ENCODE results near the gene RGPD8.
"Not testable (repeated sequence)": the region's sequence is repeated elsewhere in the genome, so short reads cannot be mapped to it uniquely, and the experiment has no call there.

RGPD8 gene

DNA sequence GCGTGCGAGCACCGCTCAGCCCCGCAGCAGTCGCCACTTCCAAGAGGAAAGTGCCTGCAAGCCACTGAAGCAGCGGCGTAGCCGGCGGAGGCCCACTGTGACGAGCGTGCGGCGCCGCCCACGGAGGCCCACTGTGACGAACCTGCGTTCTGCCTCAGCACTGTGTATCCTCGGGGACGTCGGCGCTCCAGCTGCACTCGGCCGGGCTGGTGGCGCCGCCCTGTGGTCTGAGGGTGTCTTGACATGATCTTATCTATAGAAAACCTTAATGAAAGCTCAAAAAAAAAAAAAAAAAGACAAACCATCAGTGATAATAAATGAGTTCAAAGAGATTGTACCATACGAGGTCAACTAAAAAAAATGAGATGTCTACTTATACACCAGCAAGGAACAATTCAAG lies at the start of gene RGPD8:
Gene RGPD8, minus strand, starts transcription at position 166 of the 400 bp plus-strand sequence. CDS start 192 bp downstream, outside the sequence.
- peak; percentile 57 to 78 for DNase-seq (ENCODE audit: low read depth in 2 of 2)

GRCh38 chr2:112483042-112483473 lies 49.6 kb upstream of the RGPD8 start:
- no peak for DNase-seq (ENCODE audit: low read depth in 2 of 2)

- DNase-seq (ENCODE audit: low read depth in 2 of 2), result peak in 1 of 2 experiments; percentile 14
Observed at GRCh38 chr2:112482309-112483041, 49.0 kb upstream of the RGPD8 start.

- DNase-seq (ENCODE audit: low read depth in 2 of 2), result peak; percentile 59 to 65
Observed at GRCh38 chr2:112481528-112482233, 48.2 kb upstream of the RGPD8 start, which contains the start of gene TTL. Gene TTL (plus strand): TSS chr2:112482156. CDS start chr2:112482345, 189 bp downstream.

DNA sequence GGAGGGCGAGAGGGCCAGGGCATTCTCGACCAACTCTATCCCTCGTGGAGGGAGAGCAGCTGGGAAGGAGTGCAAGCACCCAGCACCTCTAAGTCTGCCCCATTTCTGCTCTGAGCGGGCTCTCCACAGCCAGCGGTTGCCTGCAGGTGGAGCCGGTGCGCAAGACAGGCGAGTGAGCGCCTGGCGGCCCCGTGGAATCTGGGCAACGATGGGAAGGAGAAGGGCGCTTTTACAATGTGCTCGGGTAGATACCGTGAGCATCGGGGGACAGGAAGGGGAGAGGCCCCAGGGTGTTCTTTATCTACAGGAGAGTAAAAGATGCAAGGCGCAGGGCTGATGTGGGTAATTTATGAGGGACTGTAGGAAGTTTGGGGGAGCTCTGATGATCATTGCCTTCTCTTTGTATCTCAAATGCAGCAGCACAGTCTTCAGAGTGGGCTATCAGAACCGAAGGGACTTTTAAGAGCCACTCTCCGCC lies 47.6 kb upstream of the RGPD8 start:
- DNase-seq (ENCODE audit: low read depth in 2 of 2), result peak; percentile 69 to 80

DNA sequence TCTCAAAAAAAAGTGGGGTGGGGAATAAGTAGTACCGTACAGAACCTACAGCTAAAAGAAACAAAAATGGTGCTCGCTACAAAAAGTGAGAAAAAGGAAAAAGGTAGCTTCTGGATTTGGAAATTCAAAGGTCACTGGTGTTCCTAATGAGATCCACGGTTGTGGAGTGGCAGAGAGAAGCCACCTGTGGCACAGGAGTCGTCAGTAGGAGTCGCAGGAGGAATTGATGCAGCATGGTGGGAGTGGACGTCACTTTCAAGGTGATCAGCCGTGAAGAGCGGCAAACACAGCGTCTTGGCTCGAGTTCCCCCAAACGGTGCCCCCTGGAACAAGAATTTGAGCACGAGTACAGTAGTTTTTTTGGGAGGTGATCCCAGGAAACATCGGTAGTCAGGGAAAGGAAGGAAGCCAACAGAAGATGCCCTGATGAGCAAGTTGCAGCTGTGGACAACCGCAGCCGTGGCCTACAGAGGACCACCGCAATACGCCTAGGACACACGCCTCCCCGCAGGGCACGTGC lies 47.1 kb upstream of the RGPD8 start:
- DNase-seq (ENCODE audit: low read depth in 2 of 2), result peak in 1 of 2 experiments; percentile 16

DNA sequence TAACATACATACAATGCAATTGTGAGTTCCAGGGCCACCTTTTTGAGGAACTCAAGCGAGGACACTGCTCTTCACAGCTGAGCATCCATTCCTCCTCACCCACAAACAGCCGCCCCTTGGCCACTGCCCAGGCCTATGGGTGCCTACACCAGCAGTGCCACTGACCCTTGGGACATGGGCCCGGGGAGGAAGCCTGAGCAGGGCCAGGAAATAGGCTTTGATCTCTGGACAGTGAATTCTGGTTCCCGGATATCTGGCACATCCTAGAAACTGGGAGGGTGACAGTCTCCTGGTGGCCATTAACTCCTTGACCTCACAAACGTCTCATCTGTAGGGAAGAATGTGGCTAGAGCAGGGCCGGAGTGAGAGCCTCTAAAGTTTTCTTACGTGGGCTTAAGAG lies 43.0 kb upstream of the RGPD8 start:
- DNase-seq (ENCODE audit: low read depth in 2 of 2), result no peak

- DNase-seq (ENCODE audit: low read depth in 2 of 2), result no peak
Observed at GRCh38 chr2:112474844-112475486, 41.5 kb upstream of the RGPD8 start.

DNA sequence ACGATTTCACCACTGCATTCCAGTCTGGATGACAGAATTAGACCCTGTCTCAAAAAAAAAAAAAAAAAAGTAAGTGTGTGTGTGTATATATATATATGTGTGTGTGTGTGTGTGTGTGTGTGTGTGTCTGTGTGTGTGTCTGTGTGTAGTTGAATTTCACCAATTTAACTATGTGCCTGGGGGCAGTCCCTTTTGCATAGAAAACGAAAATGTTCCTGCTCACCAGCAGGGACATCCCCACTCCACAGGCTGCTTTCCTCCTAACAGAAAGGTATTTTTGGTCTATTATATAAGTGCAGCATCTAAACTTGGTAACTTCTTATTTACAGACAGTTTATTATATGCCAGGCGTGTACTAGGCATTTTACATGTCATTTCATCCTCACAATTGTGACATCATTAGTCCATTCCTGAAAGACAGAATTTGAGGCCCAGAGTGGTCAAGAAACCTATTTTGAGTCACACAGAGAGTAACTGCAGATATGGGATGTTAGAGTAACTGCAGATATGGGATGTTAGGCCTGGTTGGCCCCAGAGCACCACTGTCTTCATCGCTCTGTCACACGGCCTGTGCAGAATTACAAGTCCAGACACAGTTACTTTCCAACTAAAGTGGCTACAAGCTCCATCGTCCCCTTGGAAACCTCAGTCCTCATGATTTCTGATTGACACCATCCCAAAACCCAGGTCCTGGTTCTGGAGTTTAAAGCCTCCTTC lies 39.3 kb upstream of the RGPD8 start:
- no peak for DNase-seq (ENCODE audit: low read depth in 2 of 2)

- no peak for DNase-seq (ENCODE audit: low read depth in 2 of 2)
Observed at GRCh38 chr2:112465382-112465781, 31.9 kb upstream of the RGPD8 start.

GRCh38 chr2:112463256-112463655 lies 29.8 kb upstream of the RGPD8 start:
- no peak for DNase-seq (ENCODE audit: low read depth in 2 of 2)

- DNase-seq (ENCODE audit: low read depth in 2 of 2), result no peak
Observed at GRCh38 chr2:112462178-112462577, 28.7 kb upstream of the RGPD8 start.

GRCh38 chr2:112459372-112459771 lies 25.9 kb upstream of the RGPD8 start:
- DNase-seq (ENCODE audit: low read depth in 2 of 2), result no peak

- DNase-seq (ENCODE audit: low read depth in 2 of 2), result no peak
Observed at GRCh38 chr2:112454586-112454985, 21.1 kb upstream of the RGPD8 start.

DNA sequence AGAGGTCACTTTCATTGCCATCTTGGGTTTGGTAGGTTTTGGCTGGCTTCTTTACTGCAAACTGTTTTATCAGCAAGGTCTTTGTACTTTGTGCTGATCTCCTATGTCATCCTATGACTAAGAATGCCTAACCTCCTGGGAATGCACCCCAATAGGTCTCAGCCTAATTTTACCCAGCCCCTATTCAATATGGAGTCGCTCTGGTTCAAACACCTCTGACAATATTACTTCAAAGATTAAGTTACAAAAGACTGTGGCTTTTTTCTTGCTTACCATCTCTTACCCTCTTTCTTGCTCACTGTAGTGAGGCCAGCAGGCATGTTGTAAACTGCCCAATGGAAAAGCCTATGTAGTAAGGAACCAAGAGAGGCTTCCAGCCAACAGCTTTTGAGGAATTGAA lies 17.9 kb upstream of the RGPD8 start:
- DNase-seq (ENCODE audit: low read depth in 2 of 2), result no peak

DNA sequence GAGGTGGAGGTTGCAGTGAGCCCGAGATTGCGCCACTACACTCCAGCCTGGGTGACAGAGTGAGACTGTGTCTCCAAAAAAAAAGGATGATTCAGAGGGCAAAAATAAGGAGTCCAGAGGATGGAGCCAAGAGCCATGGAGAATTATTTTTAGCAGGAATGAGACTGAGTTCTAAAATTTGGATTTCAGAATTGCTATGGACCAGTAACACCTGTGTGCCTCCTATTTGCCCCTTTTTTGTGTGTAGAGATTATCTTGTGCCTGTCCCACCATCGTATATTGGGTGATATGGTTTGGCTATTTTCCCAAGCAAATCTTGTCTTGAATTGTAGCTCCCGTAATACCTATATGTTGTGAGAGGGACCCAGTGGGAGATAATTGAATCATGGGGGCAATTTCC lies 16.4 kb upstream of the RGPD8 start:
- DNase-seq (ENCODE audit: low read depth in 2 of 2), result no peak

DNA sequence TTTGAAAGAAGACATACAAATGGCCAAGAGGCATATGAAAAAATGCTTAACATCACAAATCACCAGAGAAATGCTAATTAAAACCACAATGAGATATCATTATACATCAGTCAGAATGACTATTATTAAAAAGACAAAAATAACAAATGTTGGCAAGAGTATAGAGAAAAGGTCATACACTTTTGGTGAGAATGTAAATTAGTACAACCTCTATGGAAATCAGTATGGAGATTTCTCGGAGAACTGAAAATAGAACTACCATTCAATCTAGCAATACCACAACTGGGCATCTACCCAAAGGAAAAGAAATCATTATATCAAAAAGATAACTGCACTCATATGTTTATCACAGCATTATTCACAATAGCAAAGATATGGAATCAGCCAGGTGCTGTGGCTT lies 10.8 kb upstream of the RGPD8 start:
- DNase-seq (ENCODE audit: low read depth in 2 of 2), result not testable (repeated sequence)

- not testable (repeated sequence) for DNase-seq (ENCODE audit: low read depth in 2 of 2)
Observed at GRCh38 chr2:112438603-112439261, 5.3 kb upstream of the RGPD8 start.

DNA sequence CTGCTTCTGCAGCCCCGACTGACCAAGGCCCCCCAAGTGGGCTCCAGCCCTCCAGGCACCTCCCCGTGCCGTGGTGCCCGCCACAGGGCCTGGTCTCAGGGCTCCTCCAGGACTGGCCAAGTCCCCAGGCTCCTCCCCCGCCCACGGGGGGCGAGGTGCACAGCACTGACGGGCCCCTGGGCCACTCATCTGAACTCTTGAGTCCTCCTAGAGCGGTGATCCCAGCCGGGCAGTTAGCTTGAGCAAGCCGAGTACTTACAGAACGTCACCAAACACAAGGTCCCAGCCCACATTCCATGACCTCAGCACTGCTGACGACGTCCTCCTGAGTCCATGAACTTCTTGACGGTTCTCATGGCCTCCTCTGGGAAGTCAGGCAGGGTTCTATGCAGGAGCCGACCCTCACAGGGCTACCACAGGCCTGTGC lies 4.0 kb upstream of the RGPD8 start:
- DNase-seq (ENCODE audit: low read depth in 2 of 2), result not testable (repeated sequence)

DNA sequence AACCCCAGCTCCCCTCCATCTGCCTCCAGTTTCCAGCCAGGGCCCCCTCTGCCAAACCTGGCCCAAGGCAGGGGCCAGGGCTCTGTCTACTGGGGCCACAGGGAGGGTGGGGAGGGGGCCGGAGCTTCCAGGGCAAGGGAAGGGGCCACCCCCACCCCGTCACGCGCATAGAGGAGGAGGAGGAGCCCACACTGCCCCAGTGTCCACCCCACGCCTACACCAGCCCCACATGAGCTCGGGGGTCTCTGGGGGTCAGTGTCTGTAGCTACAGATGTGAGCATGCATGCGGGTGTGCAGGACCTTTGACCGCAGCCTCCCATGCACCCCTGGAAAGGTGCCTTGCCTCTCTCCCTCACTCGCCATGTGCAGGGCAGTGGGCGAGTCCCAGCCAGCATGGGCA lies 3.5 kb upstream of the RGPD8 start:
- DNase-seq (ENCODE audit: low read depth in 2 of 2), result not testable (repeated sequence)
